ENCODE measurements around the gene ZNF670.
"Not testable (repeated sequence)": the region's sequence is repeated elsewhere in the genome, so short reads cannot be mapped to it uniquely, and the experiment has no call there.

Gene ZNF670

DNA sequence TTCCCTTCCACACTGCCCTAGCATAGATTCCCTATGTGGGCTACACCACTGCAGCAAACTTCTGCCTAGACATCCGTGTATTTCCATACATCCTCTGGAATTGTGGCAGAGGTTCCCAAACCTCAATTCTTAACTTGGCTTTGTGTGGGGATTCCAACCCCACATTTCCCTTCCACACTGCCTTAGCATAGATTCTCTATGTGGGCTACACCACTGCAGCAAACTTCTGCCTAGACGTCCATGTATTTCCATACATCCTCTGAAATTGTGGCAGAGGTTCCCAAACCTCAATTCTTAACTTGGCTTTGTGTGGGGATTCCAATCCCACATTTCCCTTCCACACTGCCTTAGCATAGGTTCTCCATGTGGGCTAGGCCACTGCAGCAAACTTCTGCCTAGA lies 31.4 kb downstream of the ZNF670 start:
- H3K27me3 ChIP-seq (ENCODE audit: control insufficient read depth, insufficient read depth, low read length) = no peaks in the 10 kb centered on the region
- no peak overlapping the region for H3K9ac ChIP-seq (ENCODE audit: low read length)
- H3K4me1 ChIP-seq (ENCODE audit: control insufficient read depth, insufficient read depth, low read length) = no peaks in the 10 kb centered on the region
- no peak overlapping the region for H3K4me3 ChIP-seq (ENCODE audit: low read depth, low read length)
- H3K27ac ChIP-seq (ENCODE audit: low read depth, low read length) = no peak overlapping the region
- peaks cover 96% of the 10 kb centered on the region for H3K9me3 ChIP-seq (ENCODE audit: control insufficient read depth, insufficient read depth, low read depth, low read length)
- peaks cover 36% of the 10 kb centered on the region for H3K36me3 ChIP-seq (ENCODE audit: control insufficient read depth, insufficient read depth, low read length)

- Histone ChIP-seq H3K27ac (ENCODE audit: low read depth, low read length) (no peak overlapping the region), H3K9ac (ENCODE audit: low read length) (no peak overlapping the region), H3K4me3 (ENCODE audit: low read depth, low read length) (no peak overlapping the region), H3K9me3 (ENCODE audit: control insufficient read depth, insufficient read depth, low read depth, low read length) (peaks cover 97% of the 10 kb centered on the region), H3K27me3 (ENCODE audit: control insufficient read depth, insufficient read depth, low read length) (no peaks in the 10 kb centered on the region), H3K4me1 (ENCODE audit: control insufficient read depth, insufficient read depth, low read length) (no peaks in the 10 kb centered on the region), H3K36me3 (ENCODE audit: control insufficient read depth, insufficient read depth, low read length) (peaks cover 57% of the 10 kb centered on the region)
Measured at GRCh38 chr1:247043406-247043805, 35.2 kb downstream of the ZNF670 start.

GRCh38 chr1:247037511-247038320 lies 40.9 kb downstream of the ZNF670 start:
- Histone ChIP-seq H3K9ac (ENCODE audit: low read length) (no peak overlapping the region), H3K4me3 (ENCODE audit: low read depth, low read length) (no peak overlapping the region), H3K27ac (ENCODE audit: low read depth, low read length) (no peak overlapping the region), H3K36me3 (ENCODE audit: control insufficient read depth, insufficient read depth, low read length) (peaks cover 72% of the 10 kb centered on the region), H3K27me3 (ENCODE audit: control insufficient read depth, insufficient read depth, low read length) (no peaks in the 10 kb centered on the region), H3K4me1 (ENCODE audit: control insufficient read depth, insufficient read depth, low read length) (no peaks in the 10 kb centered on the region), H3K9me3 (ENCODE audit: control insufficient read depth, insufficient read depth, low read depth, low read length) (peaks cover 95% of the 10 kb centered on the region)

GRCh38 chr1:247032306-247032705 lies 46.3 kb downstream of the ZNF670 start:
- H3K4me3 ChIP-seq (ENCODE audit: low read depth, low read length); H3K27ac ChIP-seq (ENCODE audit: low read depth, low read length); H3K9ac ChIP-seq (ENCODE audit: low read length); H3K4me1 ChIP-seq (ENCODE audit: control insufficient read depth, insufficient read depth, low read length); H3K27me3 ChIP-seq (ENCODE audit: control insufficient read depth, insufficient read depth, low read length): not testable (repeated sequence)
- H3K9me3 ChIP-seq (ENCODE audit: control insufficient read depth, insufficient read depth, low read depth, low read length) = peaks cover 79% of the 10 kb centered on the region
- peaks cover 34% of the 10 kb centered on the region for H3K36me3 ChIP-seq (ENCODE audit: control insufficient read depth, insufficient read depth, low read length)
